HG03280 (cell line): Measurements from ENCODE around the gene DEFB124.
"Not testable (repeated sequence)": the region's sequence is repeated elsewhere in the genome, so short reads cannot be mapped to it uniquely, and the experiment has no call there.

Source experiments
- ATAC-seq: cut with Tn5 transposase; IDR thresholded peaks from one replicate; pipeline ENCODE4 v1.9.1; 2021; ENCODE audit warnings: mild to moderate bottlenecking, moderate library complexity; ENCODE audit not compliant: unreplicated experiment

DEFB124 gene

GRCh38 chr20:31427576-31427975 lies 47.4 kb downstream of the DEFB124 start:
- ATAC-seq, result not testable (repeated sequence)

GRCh38 chr20:31426891-31427551 lies 47.9 kb downstream of the DEFB124 start:
- not testable (repeated sequence) for ATAC-seq

GRCh38 chr20:31425797-31426196 lies 49.1 kb downstream of the DEFB124 start:
- no peak for ATAC-seq

- ATAC-seq, result no peak
Observed at GRCh38 chr20:31418307-31418706, 56.6 kb downstream of the DEFB124 start.

- ATAC-seq, result no peak
Observed at GRCh38 chr20:31415653-31416052, 59.3 kb downstream of the DEFB124 start.
